GM11168 (cell line): ENCODE results near the gene ZNF502.

ENCODE experiments used
- in situ Hi-C: fragments of 300-500 bp; cut with MboI; formaldehyde crosslinking; loops from one replicate; pipeline ENCODE4 v1.12.0; 2022; ENCODE audit warnings: low sequenced_read_pairs; ENCODE audit not compliant: unreplicated experiment

ZNF502 gene

DNA sequence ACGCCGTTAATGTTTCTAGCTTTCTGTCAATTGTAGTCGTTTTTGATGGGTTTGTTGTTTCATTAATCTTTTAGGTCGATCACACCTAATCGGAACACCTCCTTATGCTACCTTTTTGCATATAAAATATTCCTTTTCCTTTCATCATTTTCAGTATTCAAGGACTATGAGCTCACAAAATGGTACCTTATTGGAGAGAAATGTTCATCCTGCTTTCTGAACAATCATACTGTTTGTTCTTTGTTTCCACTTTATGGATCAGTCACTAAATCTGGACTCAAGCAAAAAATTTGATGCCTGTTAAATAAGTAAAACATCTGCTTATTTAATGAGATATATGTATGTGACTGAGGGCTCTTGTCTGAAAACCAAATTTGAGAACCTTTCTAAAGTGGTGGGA is 50.2 kb downstream of the ZNF502 start:
- in situ Hi-C loops = no loop called here

DNA sequence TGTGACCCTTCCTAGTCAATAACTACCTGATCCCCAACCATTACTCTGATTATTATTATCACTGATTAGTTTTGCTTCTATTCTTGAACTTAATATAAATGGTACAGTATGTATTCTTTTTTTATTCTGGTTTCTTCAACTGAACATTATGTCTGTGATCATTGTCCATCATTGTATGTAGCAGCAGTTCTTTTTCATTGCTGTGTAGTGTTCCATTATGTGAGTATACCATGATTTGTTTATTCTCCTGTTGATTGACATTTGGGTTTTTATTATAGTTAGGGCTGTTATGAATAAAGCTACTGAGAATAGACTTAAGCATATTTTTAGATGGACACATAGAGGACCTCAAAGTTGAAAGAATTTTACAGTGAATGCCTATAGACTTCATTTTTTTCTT is 51.8 kb downstream of the ZNF502 start:
- in situ Hi-C loops = no loop called here

DNA sequence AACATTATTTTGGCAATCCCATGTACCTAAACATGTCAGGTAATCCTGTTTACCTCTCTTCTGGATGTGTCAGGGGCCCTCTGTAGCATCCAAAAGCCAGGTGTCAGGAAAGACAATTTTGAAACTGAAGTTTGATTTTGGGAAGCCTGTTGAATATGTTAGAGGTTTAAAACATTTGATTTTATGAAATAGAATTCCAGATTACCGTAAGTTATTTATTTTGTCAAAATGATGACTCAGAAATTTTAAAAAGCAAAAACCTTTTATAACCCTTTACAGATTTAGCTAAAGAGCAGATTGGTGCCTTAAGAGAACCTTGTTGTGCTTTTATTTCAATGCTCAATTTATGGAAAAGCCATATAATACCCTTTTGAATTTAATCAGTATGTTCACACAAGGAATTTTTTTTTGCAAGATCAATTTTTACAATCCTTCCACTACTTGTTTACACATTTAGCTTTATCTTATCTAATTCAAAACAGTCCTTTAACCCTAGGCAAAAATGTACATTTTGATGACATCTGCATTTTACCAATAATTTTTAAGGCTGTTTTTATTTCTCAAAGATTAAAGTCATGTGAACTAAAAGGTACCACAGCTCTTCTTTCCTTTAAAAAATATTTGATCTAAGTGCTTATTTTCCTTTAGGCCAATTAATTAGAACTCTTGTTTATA is 59.1 kb downstream of the ZNF502 start:
- in situ Hi-C loops = no loop called here

DNA sequence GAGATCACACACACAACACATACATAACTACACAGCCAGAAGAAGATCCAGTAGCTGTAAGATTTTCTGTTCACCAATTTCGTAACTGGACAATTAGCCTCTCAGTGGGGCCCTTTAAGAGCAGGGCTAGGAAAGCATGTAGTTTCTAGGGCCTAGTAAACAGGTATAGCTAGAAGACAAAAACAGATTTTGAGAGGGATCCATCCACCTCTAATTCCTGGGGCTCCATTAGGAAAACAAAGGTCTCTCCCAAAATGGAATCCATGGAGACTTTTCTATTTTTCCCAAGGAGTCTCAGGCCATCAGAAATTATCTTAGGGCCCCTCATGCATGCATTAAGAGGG is 59.6 kb downstream of the ZNF502 start:
- in situ Hi-C loops = no loop called here
